ENCODE results near the gene OR2F1. TPM values are rescaled to one million over a fixed set of nuclear protein-coding genes. Genes with fewer than 3 reads are reported as not detected.

The OR2F1 gene
- total RNA-seq, 1 experiment from 2014 or later, result not detected

- ChIA-PET POLR2A (no interaction called here), CTCF (no interaction called here)
- Histone ChIP-seq H3K4me3 (ENCODE audit: low read depth, low read length) (no peak overlapping the region), H3K27me3 (replicated peaks; ENCODE audit: control insufficient read depth, insufficient read depth, low read length) (no peaks in the 10 kb centered on the region), H3K36me3 (ENCODE audit: control insufficient read depth, insufficient read depth, low read length) (no peaks in the 10 kb centered on the region), H3K4me1 (peaks cover 6% of the 10 kb centered on the region; the same call in 1 of the 2 replicates), H3K9me3 (peaks cover 9% of the 10 kb centered on the region)
- intact Hi-C loops (cut with micrococcal nuclease; ENCODE audit: unreplicated experiment), result no loop called here
- TF ChIP-seq CTCF (IDR thresholded peaks at IDR 0.05; ENCODE audit: insufficient read depth in 1 of 2, low read depth in 1 of 2, low read length in 1 of 2, severe bottlenecking in 1 of 2, unreplicated experiment in 1 of 2), result no peak
- Mint-ChIP-seq H3K4me1 (ENCODE audit: low read depth, unreplicated experiment) (peaks cover 17% of the 10 kb centered on the region), H3K27ac (ENCODE audit: unreplicated experiment) (no peak overlapping the region), H3K36me3 (ENCODE audit: insufficient read depth, unreplicated experiment) (peaks cover 5% of the 10 kb centered on the region), H3K9me3 (ENCODE audit: unreplicated experiment) (peaks cover 43% of the 10 kb centered on the region), H3K27me3 (ENCODE audit: insufficient read depth, unreplicated experiment) (no peaks in the 10 kb centered on the region), H3K4me3 (ENCODE audit: unreplicated experiment) (no peak overlapping the region)
- no peak for DNase-seq
- no TSS peak for BruUV-seq (replicated peaks)
Measured at GRCh38 chr7:144004703-144005102, 50.1 kb downstream of the OR2F1 start.

GRCh38 chr7:144006029-144006691, 51.5 kb downstream of the OR2F1 start:
- H3K4me3 ChIP-seq (ENCODE audit: low read depth, low read length), result no peak overlapping the region
- intact Hi-C loops (cut with micrococcal nuclease; ENCODE audit: unreplicated experiment), result no loop called here
- no TSS peak for BruUV-seq (replicated peaks)

GRCh38 chr7:144006692-144007042, 52.0 kb downstream of the OR2F1 start:
- Mint-ChIP-seq H3K4me1 (ENCODE audit: low read depth, unreplicated experiment) (peaks cover 21% of the 10 kb centered on the region), H3K36me3 (ENCODE audit: insufficient read depth, unreplicated experiment) (peaks cover 5% of the 10 kb centered on the region), H3K27ac (ENCODE audit: unreplicated experiment) (no peak overlapping the region), H3K27me3 (ENCODE audit: insufficient read depth, unreplicated experiment) (no peaks in the 10 kb centered on the region), H3K9me3 (ENCODE audit: unreplicated experiment) (peaks cover 63% of the 10 kb centered on the region), H3K4me3 (ENCODE audit: unreplicated experiment) (no peak overlapping the region)
- Histone ChIP-seq H3K36me3 (ENCODE audit: control insufficient read depth, insufficient read depth, low read length) (no peaks in the 10 kb centered on the region), H3K9me3 (peaks cover 24% of the 10 kb centered on the region), H3K4me1 (peaks cover 6% of the 10 kb centered on the region; the same call in 1 of the 2 replicates), H3K4me3 (ENCODE audit: low read depth, low read length) (no peak overlapping the region), H3K27me3 (replicated peaks; ENCODE audit: control insufficient read depth, insufficient read depth, low read length) (no peaks in the 10 kb centered on the region)
- no peak for DNase-seq
- CTCF ChIA-PET, result no interaction called here
- intact Hi-C loops (cut with micrococcal nuclease; ENCODE audit: unreplicated experiment), result no loop called here
- TF ChIP-seq CTCF (IDR thresholded peaks at IDR 0.05; ENCODE audit: insufficient read depth in 1 of 2, low read depth in 1 of 2, low read length in 1 of 2, severe bottlenecking in 1 of 2, unreplicated experiment in 1 of 2), result no peak
- no TSS peak for BruUV-seq (replicated peaks)
- POLR2A ChIA-PET, result no interaction called here

More at GRCh38 chr7:144006029-144006691, 51.5 kb downstream of the OR2F1 start:
- Mint-ChIP-seq H3K36me3 (ENCODE audit: insufficient read depth, unreplicated experiment) (peaks cover 5% of the 10 kb centered on the region), H3K9me3 (ENCODE audit: unreplicated experiment) (peaks cover 58% of the 10 kb centered on the region), H3K4me3 (ENCODE audit: unreplicated experiment) (no peak overlapping the region), H3K27me3 (ENCODE audit: insufficient read depth, unreplicated experiment) (no peaks in the 10 kb centered on the region), H3K27ac (ENCODE audit: unreplicated experiment) (no peak overlapping the region), H3K4me1 (ENCODE audit: low read depth, unreplicated experiment) (peaks cover 17% of the 10 kb centered on the region)
- POLR2A ChIA-PET, result no interaction called here
- H3K9me3 ChIP-seq, result peaks cover 24% of the 10 kb centered on the region
- no peak for DNase-seq
- no peak for TF ChIP-seq CTCF (IDR thresholded peaks at IDR 0.05; ENCODE audit: insufficient read depth in 1 of 2, low read depth in 1 of 2, low read length in 1 of 2, severe bottlenecking in 1 of 2, unreplicated experiment in 1 of 2)
- peaks cover 6% of the 10 kb centered on the region; the same call in 1 of the 2 replicates for H3K4me1 ChIP-seq
- CTCF ChIA-PET, result no interaction called here
- H3K27me3 ChIP-seq (replicated peaks; ENCODE audit: control insufficient read depth, insufficient read depth, low read length), result no peaks in the 10 kb centered on the region
- no peaks in the 10 kb centered on the region for H3K36me3 ChIP-seq (ENCODE audit: control insufficient read depth, insufficient read depth, low read length)
